HUDEP-2 (cell line): ENCODE measurements around the gene CCDC172.

Source experiments
- DNase-seq, 76 experiments: peaks; one replicate each; lab custom pipeline; 2025; ENCODE audit not compliant: unreplicated experiment in 76 of 76; lab: John Stamatoyannopoulos, UW

Gene CCDC172

DNA sequence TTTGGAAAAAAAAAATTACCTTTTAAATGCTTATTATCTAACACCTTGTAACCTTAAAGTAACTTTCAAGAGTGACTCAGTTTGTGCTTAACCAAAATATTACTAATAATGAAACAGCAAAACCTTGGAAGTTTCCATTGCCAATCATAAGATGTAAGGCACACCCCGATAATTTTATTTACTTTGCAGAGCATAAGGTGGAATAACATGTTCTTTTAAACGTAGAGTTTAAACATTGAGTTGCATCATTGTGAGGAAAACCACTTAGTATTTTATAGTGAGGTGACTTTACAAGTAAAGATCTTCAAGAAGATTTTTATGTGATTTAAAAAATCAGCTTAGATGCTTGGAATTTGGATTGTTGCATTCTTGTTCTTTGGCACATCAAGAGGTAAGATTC is 103.4 kb downstream of the CCDC172 start, which contains the start of gene PNLIPRP3:
TSS of gene PNLIPRP3 (plus strand) at position 177 of the 400 bp plus-strand sequence. CDS start at position 343, 166 bp downstream.
- no peak for DNase-seq

DNA sequence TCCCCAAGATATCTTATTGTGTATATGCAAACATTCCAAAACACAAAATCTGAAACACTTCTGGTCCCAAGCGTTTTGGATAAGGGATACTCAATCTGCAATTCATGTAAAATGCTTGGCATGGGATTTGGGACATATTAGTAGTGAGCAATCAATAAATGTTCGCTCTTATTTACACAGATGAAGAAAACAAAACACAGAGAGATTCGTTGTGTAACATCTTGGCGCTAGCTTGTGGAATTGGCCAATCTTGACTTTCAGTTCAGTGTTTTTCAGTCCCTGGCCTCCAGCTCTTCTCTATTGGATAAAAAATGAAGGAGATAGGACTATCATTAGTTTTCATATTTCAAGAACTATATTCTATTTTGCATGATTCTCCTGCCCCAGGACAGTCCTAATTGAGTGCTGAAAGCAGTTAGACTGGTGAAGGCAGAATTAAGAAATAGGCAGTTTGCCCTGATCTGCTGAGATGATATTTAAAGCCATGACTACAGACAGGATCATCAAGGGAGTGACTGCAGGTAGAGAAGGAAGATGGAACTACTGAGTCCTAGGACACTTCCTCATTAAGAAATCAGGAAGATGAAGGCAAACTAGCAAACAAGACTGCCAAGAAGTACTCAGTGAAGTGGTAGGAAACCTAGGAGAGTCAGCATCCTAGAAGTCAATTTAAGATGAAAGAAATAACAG is 105.2 kb downstream of the CCDC172 start:
- DNase-seq = no peak
